Islet of Langerhans (tissue), 1 donor: ENCODE measurements around the gene GOLGA7B.

Experiments
- FAIRE-seq: peaks from one replicate; lab custom pipeline; 2011; peaks lifted over from hg19 to GRCh38; lab: Jason Lieb, UNC

Gene GOLGA7B

DNA sequence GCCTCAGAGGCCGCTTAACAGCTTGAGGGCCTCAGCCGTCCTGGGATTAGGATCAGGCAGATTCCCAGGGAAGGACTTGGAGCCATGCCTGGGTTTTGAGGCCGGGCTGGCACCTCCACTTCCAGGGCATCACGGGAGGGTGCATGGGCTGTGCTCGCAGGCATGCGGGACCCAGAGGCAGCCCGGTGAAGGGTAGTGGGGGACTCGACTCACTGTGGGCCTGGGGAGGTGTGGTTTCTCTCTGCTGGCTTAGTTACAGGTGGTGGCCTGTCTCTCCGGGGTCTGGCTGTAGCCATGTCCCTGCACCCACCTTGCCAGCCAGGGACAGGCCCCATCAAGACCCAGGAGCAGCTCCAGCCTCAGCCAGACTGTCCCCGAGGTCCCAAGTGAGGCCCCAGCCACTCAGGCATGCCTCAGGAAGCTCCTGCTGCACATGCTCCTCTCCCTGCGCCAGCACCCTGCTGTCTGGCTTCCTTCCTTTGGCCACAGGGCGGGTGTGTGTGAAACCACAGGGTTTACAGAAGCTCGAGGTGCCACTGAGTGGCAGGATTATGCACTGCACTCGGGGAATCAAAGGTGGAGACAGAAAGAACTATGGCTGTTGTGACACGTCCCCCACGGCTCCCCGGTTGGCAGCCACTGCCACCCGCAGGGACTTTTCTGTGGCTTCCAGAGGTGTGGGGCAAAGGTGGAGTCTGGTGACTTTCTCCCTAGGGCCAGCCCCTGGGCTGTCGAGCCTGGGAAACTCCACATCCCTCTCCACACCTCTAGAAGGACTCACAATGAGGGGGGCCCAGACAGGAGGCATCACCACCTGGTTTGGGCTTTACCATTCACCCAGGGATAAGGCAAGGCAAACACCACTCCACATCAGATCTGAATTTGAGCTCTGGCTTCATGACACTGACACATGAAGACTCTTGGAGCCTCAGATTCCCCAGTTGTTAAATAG, 19.7 kb downstream of the GOLGA7B start:
- FAIRE-seq: peak; percentile 76

- FAIRE-seq: no peak
Measured at GRCh38 chr10:97870990-97871389, 21.3 kb downstream of the GOLGA7B start.

GRCh38 chr10:97873569-97873968, 23.9 kb downstream of the GOLGA7B start:
- FAIRE-seq: no peak

DNA sequence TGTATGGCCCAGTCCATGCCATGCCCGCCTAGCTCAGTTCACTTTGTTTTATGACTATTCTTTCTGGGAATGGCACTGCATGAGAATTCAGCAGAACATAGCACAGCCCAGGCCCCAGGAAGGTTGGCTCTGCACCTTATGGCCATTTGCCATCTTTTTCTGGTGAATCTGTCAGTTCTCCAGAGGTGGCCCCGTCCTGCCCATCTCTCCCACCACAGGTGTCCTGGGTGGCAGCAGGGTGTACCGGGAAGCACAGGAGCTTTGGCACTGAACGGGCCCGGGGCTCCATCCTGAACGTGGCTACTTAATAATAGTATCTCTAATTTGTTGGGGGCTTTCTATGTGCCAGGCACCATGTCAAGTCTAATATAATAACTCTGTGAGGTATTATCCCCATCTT, 24.7 kb downstream of the GOLGA7B start:
- no peak for FAIRE-seq

DNA sequence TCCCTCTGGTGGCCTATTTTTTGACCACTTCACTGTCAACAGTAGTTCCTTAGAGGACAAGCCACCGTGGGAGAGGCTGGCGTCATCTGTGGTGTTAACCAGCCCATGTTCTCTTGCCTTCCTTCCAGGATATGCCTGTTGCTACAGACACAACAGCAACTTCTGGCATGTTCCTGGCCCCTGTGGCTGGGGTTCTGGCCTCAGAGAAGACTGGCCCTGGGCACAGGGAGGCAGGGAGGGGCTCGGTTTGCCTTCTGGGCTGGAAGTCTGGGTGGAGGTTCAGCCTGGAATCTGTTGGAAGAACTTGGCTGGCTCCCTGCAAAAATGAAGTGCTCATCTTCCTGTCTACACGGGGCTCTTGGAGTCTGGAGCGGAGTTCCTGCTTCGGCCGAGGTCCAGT, 25.7 kb downstream of the GOLGA7B start:
- no peak for FAIRE-seq

- no peak for FAIRE-seq
Measured at GRCh38 chr10:97876402-97876801, 26.8 kb downstream of the GOLGA7B start.

- FAIRE-seq: no peak
Measured at GRCh38 chr10:97879241-97879640, 29.6 kb downstream of the GOLGA7B start.

DNA sequence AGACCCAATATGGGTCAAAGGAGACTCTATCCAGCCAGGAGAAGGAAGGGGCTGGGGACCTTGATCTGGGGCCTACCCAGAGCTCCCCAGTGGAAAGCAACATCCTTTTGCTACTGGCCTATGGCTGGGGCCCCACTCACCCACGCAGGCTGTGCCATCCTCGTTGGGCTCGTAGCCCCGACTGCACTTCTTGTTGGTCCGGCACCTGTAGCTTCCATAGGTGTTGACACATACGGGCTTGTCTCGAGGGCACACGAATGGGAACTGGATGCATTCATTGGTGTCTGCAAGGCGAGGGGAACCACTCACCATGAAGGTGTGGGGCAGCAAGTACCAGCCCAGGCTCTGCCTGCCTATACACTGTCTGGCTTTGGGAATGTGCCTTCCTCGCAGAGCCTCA, 30.5 kb downstream of the GOLGA7B start:
- no peak for FAIRE-seq

- FAIRE-seq: no peak
Measured at GRCh38 chr10:97882142-97883091, 32.8 kb downstream of the GOLGA7B start.

- no peak for FAIRE-seq
Measured at GRCh38 chr10:97883092-97883485, 33.4 kb downstream of the GOLGA7B start.

DNA sequence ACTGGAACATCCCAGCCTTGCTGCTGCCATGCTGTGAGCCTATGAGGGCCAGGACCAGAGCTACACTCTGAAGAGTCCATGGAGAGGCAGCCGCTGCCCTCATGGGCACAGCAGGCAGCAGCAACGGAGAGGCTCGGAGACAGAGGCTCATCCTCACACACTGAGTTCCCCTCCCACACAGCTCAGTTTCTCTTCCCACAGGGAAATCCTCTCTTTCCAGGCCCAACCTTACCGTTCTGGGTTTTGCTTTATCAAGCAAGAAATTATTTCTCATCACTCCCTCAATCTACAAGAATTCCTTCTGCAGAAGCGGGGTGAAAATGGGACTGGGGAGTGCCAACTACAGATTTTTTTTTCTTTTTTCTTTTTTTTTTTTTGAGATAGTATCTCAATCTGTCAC, 36.6 kb downstream of the GOLGA7B start:
- no peak for FAIRE-seq

GRCh38 chr10:97887399-97887798, 37.8 kb downstream of the GOLGA7B start:
- FAIRE-seq: no peak

DNA sequence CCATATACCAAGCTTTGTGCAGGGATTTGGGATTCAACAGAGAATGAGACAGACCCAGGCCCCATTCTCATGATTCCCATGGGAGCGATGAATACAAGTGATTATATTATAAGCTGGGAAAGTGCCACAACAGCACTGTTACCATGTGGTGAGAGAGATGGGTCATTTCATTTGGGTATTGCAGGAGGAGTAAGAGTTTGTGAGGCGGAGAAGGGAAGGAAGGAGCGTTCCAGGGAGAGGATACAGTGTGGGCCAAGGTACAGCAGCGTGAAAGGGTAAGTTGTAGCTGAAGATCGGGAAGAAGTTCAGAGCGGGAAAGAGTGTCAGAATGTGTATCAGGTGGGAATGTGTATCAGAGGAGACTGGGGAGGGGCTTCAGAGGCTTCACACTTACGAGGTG, 38.5 kb downstream of the GOLGA7B start:
- no peak for FAIRE-seq

GRCh38 chr10:97888641-97889262, 39.1 kb downstream of the GOLGA7B start:
- no peak for FAIRE-seq

DNA sequence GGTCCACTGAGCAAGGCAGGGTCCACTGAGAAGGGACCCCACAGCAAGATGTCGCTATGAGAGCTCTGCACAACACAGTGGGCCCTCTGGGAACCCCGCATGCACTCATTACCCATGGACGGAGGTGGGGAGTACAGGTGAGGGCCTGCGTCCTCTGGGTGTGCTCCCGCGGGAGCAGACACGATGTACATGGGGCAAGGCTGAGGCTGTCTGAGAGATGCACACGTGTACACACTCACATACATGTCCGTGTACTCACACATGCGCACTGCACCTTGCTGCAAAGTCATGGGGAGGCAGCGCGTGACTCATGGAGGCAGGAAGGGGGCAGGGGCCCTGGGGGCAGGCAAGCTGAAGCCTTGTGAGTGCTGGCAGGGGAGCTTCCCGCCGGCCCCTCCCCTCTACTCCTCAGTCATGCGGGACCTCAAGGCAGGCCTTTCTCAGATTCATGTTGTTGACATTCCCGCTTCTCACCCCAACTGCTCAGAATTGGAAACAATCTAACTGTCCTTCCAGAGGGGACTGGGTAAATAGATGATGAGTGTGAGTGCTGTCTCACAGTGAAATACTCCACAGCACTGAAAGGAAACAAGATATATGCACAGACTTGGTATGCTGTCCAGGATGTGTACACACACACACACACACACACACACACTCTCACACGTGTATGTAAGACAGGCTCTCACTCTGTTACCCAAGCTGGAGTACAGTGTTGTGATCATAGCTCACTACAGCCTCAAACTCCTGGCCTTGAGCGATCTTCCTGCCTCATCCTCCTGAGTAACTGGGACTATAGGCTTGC, 40.0 kb downstream of the GOLGA7B start:
- no peak for FAIRE-seq

DNA sequence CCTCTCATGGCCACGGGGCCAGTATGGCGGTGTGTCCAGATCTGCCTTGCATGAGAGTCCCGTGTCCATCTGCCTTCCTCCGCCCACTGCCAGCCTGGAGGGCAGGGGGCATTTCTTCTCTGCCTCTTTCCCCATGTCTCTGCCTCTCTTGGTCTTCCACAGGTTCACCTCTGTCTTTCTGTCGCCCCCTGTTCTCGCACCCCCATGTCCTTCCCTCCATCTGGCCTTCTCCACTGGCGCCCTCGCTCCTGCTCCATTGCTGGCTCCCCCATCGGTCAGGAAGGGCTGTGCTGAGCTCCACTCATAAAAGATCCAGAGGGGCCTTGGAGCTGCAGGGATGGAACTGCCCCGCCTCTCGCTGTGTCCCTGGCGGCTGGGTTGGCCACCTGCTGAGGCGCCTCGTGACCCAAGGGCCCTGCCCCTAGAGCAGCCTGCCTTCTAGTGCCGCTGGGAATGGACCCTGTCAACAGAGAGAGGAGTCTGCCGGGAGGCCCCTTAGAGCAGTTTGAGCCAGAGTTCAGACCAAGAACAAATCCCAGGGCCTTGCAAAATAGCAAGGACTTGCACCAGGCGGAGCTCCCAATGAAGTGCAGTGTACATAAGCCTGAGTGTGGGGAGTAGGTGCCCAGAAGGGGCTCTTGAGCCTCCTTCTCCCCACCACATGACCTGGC, 42.0 kb downstream of the GOLGA7B start:
- FAIRE-seq: no peak

DNA sequence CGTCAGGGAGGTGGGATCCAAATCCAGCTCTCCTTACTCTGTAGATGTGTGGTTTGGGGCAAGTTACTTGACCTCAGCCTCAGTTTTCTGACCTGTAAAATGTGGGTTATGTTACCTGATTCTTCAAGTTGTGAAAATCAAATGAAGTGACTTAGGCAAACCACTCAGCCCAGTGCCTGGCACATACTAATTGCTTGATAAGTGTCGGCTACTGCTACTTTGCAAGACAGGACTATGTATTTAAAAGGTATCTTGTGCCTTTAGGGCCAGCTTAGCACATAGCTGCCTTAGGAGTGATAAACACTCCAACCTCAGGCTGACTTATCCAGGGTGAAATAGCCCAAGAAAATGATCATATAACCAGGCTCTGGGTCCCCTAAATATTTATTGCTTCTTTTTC, 42.9 kb downstream of the GOLGA7B start:
- no peak for FAIRE-seq

- no peak for FAIRE-seq
Measured at GRCh38 chr10:97892939-97893338, 43.3 kb downstream of the GOLGA7B start.

GRCh38 chr10:97894092-97894491, 44.4 kb downstream of the GOLGA7B start:
- FAIRE-seq: no peak

- no peak for FAIRE-seq
Measured at GRCh38 chr10:97895084-97895483, 45.4 kb downstream of the GOLGA7B start.

- no peak for FAIRE-seq
Measured at GRCh38 chr10:97895915-97896314, 46.3 kb downstream of the GOLGA7B start.
